Measurements from ENCODE around the gene NEK9.

Gene NEK9

GRCh38 chr14:75167325-75167724 lies 40.5 kb upstream of the NEK9 start:
- TF ChIP-seq, protein P1, sequence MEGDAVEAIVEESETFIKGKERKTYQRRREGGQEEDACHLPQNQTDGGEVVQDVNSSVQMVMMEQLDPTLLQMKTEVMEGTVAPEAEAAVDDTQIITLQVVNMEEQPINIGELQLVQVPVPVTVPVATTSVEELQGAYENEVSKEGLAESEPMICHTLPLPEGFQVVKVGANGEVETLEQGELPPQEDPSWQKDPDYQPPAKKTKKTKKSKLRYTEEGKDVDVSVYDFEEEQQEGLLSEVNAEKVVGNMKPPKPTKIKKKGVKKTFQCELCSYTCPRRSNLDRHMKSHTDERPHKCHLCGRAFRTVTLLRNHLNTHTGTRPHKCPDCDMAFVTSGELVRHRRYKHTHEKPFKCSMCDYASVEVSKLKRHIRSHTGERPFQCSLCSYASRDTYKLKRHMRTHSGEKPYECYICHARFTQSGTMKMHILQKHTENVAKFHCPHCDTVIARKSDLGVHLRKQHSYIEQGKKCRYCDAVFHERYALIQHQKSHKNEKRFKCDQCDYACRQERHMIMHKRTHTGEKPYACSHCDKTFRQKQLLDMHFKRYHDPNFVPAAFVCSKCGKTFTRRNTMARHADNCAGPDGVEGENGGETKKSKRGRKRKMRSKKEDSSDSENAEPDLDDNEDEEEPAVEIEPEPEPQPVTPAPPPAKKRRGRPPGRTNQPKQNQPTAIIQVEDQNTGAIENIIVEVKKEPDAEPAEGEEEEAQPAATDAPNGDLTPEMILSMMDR (IDR thresholded peaks at IDR 0.05; ENCODE audit: borderline replicate concordance, insufficient read depth, low read depth, low read length) = no peak
- H3K4me3 ChIP-seq (ENCODE audit: low read depth, low read length) = no peak overlapping the region

DNA sequence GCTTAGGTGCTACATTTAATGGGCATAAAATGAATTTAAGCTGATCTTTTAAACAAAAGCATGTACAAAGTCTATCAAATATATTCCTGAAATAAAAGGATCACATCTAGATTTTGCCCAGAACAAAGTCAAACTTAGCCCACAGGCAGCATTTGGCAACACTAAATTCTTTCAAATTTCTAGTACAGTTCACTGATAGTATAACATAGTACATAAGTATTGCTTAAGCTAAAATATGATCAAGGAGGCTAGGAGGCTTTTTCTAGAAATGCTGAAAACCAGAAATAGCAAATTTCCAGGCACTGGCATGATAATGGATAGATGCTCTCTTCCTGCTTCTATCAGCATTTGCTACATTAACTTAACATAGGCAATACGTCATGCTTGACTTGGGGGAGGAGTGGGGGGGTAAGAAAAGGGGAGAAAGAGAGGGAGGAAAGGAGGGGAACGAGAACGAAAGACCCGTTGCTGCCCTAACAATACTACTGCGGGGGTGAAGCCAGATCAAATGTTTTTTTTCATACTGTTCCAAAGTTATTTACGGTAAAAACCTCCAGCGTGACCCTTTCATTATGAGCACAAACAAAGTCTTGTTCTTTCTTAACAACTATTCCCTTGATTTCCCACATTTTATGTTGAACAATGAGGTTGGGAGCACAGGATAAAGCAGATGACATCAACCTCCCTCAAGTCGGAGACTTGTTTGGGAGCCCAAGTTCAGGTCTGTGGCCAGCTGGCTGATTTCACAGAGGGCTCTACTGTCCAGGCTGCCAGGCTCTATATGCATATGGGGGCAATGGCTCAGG lies 38.9 kb upstream of the NEK9 start:
- TF ChIP-seq, protein P1 (IDR thresholded peaks at IDR 0.05; ENCODE audit: borderline replicate concordance, insufficient read depth, low read depth, low read length) = no peak
- H3K4me3 ChIP-seq (ENCODE audit: low read depth, low read length) = no peak overlapping the region

- TF ChIP-seq, protein P1 (IDR thresholded peaks at IDR 0.05; ENCODE audit: borderline replicate concordance, insufficient read depth, low read depth, low read length) = no peak
- H3K4me3 ChIP-seq (ENCODE audit: low read depth, low read length) = no peak overlapping the region
Measured at GRCh38 chr14:75164809-75165208, 38.0 kb upstream of the NEK9 start.

DNA sequence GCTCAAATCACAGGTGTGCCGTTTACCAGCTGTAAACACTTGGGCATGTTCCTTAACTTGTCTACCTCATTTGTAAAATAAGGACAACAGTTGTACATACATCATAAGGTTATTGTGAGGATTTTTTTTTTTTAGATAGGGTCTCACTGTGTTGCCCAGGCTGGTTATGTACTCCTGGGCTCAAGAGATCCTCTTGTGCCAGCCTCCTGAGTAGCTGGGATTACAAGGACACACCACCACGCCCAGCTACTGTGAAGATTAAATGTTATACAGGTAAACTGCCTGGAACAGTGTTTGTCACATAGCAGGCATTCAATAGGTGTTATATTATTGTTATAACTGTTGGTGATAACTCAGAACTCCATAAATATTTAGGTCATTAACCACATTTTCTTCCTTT lies 36.8 kb upstream of the NEK9 start:
- TF ChIP-seq, protein P1 (IDR thresholded peaks at IDR 0.05; ENCODE audit: borderline replicate concordance, insufficient read depth, low read depth, low read length) = no peak
- H3K4me3 ChIP-seq (ENCODE audit: low read depth, low read length) = no peak overlapping the region

- TF ChIP-seq, protein P1 (IDR thresholded peaks at IDR 0.05; ENCODE audit: borderline replicate concordance, insufficient read depth, low read depth, low read length) = no peak
- H3K4me3 ChIP-seq (ENCODE audit: low read depth, low read length) = no peak overlapping the region
Measured at GRCh38 chr14:75162631-75163030, 35.8 kb upstream of the NEK9 start.

DNA sequence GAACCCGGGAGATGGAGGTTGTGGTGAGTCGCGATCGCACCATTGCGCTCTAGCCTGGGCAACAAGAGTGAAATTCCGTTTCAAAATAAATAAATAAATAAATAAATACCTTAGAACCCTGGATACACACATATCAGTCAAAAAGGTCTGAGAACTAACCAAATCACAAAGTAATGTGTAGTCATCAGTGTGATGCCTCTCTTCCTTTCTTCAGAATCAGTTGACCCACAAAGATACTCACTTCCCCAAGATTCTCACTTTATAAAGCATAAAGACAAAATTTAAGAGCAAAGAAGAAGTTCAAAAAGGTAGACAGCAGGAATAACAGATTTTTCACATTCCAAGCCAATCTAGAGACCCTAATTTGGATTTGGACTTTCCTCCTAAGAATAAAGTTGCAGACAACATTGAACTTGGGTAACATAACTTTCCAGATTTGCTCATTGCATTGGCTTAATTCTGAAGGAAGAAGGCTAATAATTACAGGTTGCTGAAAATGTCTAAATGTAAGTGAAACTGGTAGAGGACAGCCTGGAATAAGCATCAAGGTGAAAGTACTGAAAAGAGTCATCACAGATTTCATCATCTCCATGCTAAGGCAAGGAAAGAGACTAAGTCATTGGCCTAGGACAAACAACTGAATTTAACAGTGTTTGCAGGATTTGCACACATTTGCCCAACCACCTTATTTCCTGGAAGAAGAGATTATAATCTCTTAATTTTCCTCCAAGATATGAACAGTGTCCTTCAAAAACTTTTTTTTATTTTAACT lies 32.2 kb upstream of the NEK9 start:
- no peak overlapping the region for H3K4me3 ChIP-seq (ENCODE audit: low read depth, low read length)
- TF ChIP-seq, protein P1 (IDR thresholded peaks at IDR 0.05; ENCODE audit: borderline replicate concordance, insufficient read depth, low read depth, low read length) = no peak
